HEK293 (cell line): ENCODE results near the gene YIF1B.

Experiments
- CTCF ChIA-PET: fragments of 350-600 bp; formaldehyde crosslinking; extraction: SDS; loops from one replicate; lab custom pipeline; 2021; ENCODE audit warnings: antibody characterized with exemption; lab: Yijun Ruan, JAX
- POLR2A ChIA-PET: fragments of 300-600 bp; formaldehyde crosslinking; extraction: SDS; loops from one replicate; lab custom pipeline; 2020; ENCODE audit warnings: antibody characterized with exemption, inconsistent platforms; lab: Yijun Ruan, JAX
- H3K27ac ChIP-seq: fragments of 200-500 bp; sonication (Bioruptor generic); 2 replicates; pipeline ENCODE4 v1.5.1; 2014; ENCODE audit warnings: low read depth, low read length, control low read depth, inconsistent platforms; ENCODE audit errors: extremely low read depth
- H3K36me3 ChIP-seq, 2 experiments: fragments of 200-500 bp in 1 of 2; sonication (Bioruptor generic) in 1 of 2; 1 replicate in 1 of 2; 2 replicates in 1 of 2; pipeline ENCODE4 v1.5.1; 2014 to 2017; ENCODE audit warnings: inconsistent platforms in 2 of 2, low read length in 2 of 2; ENCODE audit not compliant: control insufficient read depth in 2 of 2, insufficient read depth in 1 of 2
- H3K4me1 ChIP-seq: fragments of 200-500 bp; sonication (Bioruptor generic); 2 replicates; pipeline ENCODE4 v1.5.1; 2014; ENCODE audit warnings: mild to moderate bottlenecking, low read length, inconsistent platforms; ENCODE audit not compliant: control insufficient read depth, insufficient read depth
- H3K4me3 ChIP-seq: 2 replicates; pipeline ENCODE4 v1.5.1; 2011; ENCODE audit warnings: low read depth, mild to moderate bottlenecking, control low read depth, low read length, moderate library complexity
- H3K9me3 ChIP-seq: fragments of 200-500 bp; sonication (Bioruptor generic); 2 replicates; pipeline ENCODE4 v1.5.1; 2014; ENCODE audit warnings: low read depth, low read length, inconsistent platforms; ENCODE audit not compliant: control insufficient read depth, insufficient read depth
- AEBP2 ChIP-seq: fragments of 450-650 bp; formaldehyde crosslinking; IDR thresholded peaks from 2 replicates; pipeline ENCODE4 v1.5.1; 2016; ENCODE audit warnings: missing biosample characterization, missing genetic modification characterization, borderline replicate concordance
- EGR2 ChIP-seq: fragments of 450-650 bp; formaldehyde crosslinking; IDR thresholded peaks from 2 replicates; pipeline ENCODE4 v1.5.1; 2016; ENCODE audit warnings: low read depth, missing biosample characterization, missing genetic modification characterization
- GLI2 ChIP-seq: fragments of 450-650 bp; formaldehyde crosslinking; IDR thresholded peaks from 2 replicates; pipeline ENCODE4; 2017; ENCODE audit warnings: missing biosample characterization, missing genetic modification characterization, low read depth, borderline replicate concordance
- MEIS1 ChIP-seq: sonication (generic); formaldehyde crosslinking; IDR thresholded peaks from 2 replicates; pipeline ENCODE4 v1.8.1; 2022; ENCODE audit warnings: missing genetic modification reagents, mild to moderate bottlenecking, borderline replicate concordance
- PRDM1 ChIP-seq: fragments of 450-650 bp; formaldehyde crosslinking; IDR thresholded peaks from 2 replicates; pipeline ENCODE4; 2016; ENCODE audit warnings: missing biosample characterization, missing genetic modification characterization
- PRDM10 ChIP-seq: fragments of 450-650 bp; formaldehyde crosslinking; IDR thresholded peaks from 2 replicates; pipeline ENCODE4 v1.5.1; 2016; ENCODE audit warnings: missing biosample characterization, missing genetic modification characterization
- SCRT2 ChIP-seq: fragments of 450-650 bp; formaldehyde crosslinking; IDR thresholded peaks from 2 replicates; pipeline ENCODE4 v1.5.1; 2016; ENCODE audit warnings: missing biosample characterization, missing genetic modification characterization
- ZBTB17 ChIP-seq: fragments of 450-650 bp; formaldehyde crosslinking; IDR thresholded peaks from 2 replicates; pipeline ENCODE4 v1.5.1; 2016; ENCODE audit warnings: missing biosample characterization, missing genetic modification characterization
- ZBTB21 ChIP-seq: fragments of 450-650 bp; formaldehyde crosslinking; IDR thresholded peaks from 2 replicates; pipeline ENCODE4 v1.5.1; 2017; ENCODE audit warnings: missing biosample characterization, missing genetic modification characterization
- ZBTB7A ChIP-seq: fragments of 450-650 bp; formaldehyde crosslinking; IDR thresholded peaks from 2 replicates; pipeline ENCODE4 v1.5.1; 2016; ENCODE audit warnings: low read depth, missing biosample characterization, missing genetic modification characterization
- ZFHX2 ChIP-seq: fragments of 450-650 bp; formaldehyde crosslinking; conservative IDR thresholded peaks from 2 replicates; pipeline ENCODE4 v1.5.1; 2016; ENCODE audit warnings: missing biosample characterization, missing genetic modification characterization
- ZFP37 ChIP-seq: fragments of 450-650 bp; formaldehyde crosslinking; IDR thresholded peaks from 2 replicates; pipeline ENCODE4 v1.5.1; 2016; ENCODE audit warnings: missing biosample characterization, missing genetic modification characterization
- ZFP69B ChIP-seq: fragments of 450-650 bp; formaldehyde crosslinking; IDR thresholded peaks from 2 replicates; pipeline ENCODE4 v1.5.1; 2016; ENCODE audit warnings: missing biosample characterization, missing genetic modification characterization
- ZNF121 ChIP-seq: fragments of 450-650 bp; formaldehyde crosslinking; IDR thresholded peaks from 2 replicates; pipeline ENCODE4 v1.5.1; 2016; ENCODE audit warnings: missing biosample characterization, missing genetic modification characterization
- ZNF132 ChIP-seq: fragments of 450-650 bp; formaldehyde crosslinking; IDR thresholded peaks from 2 replicates; pipeline ENCODE4 v1.5.1; 2017; ENCODE audit warnings: missing biosample characterization, missing genetic modification characterization, borderline replicate concordance
- ZNF16 ChIP-seq: fragments of 450-650 bp; formaldehyde crosslinking; IDR thresholded peaks from 2 replicates; pipeline ENCODE4 v1.5.1; 2016; ENCODE audit warnings: low read depth, missing biosample characterization, missing genetic modification characterization
- ZNF223 ChIP-seq: fragments of 450-650 bp; formaldehyde crosslinking; IDR thresholded peaks from 2 replicates; pipeline ENCODE4 v1.5.1; 2016; ENCODE audit warnings: missing biosample characterization, missing genetic modification characterization
- ZNF274 ChIP-seq, 2 experiments: fragments of 200-500 bp in 1 of 2; fragments of 450-650 bp in 1 of 2; sonication (Bioruptor generic) in 1 of 2; formaldehyde crosslinking in 1 of 2; IDR thresholded peaks; 2 replicates each; pipeline versions ENCODE4 v1.5.1 to v1.6.1; 2014 to 2016; ENCODE audit warnings: borderline replicate concordance in 1 of 2, inconsistent platforms in 1 of 2, low read length in 1 of 2, missing biosample characterization in 1 of 2, missing genetic modification characterization in 1 of 2
- ZNF433 ChIP-seq: fragments of 450-650 bp; formaldehyde crosslinking; IDR thresholded peaks from 2 replicates; pipeline ENCODE4 v1.5.1; 2016; ENCODE audit warnings: missing biosample characterization, missing genetic modification characterization, low read depth
- ZNF501 ChIP-seq: fragments of 450-650 bp; formaldehyde crosslinking; IDR thresholded peaks from 2 replicates; pipeline ENCODE4 v1.5.1; 2016; ENCODE audit warnings: missing biosample characterization, missing genetic modification characterization
- ZNF600 ChIP-seq: fragments of 450-650 bp; formaldehyde crosslinking; IDR thresholded peaks from 2 replicates; pipeline ENCODE4 v1.5.1; 2016; ENCODE audit warnings: missing biosample characterization, missing genetic modification characterization
- ZNF645 ChIP-seq: fragments of 450-650 bp; formaldehyde crosslinking; IDR thresholded peaks from 2 replicates; pipeline ENCODE4; 2016; ENCODE audit warnings: missing biosample characterization, missing genetic modification characterization
- ZNF792 ChIP-seq: fragments of 450-650 bp; formaldehyde crosslinking; IDR thresholded peaks from 2 replicates; pipeline ENCODE4 v1.5.1; 2016; ENCODE audit warnings: missing biosample characterization, missing genetic modification characterization
- ZNF843 ChIP-seq: fragments of 450-650 bp; formaldehyde crosslinking; IDR thresholded peaks from 2 replicates; pipeline ENCODE4 v1.5.1; 2016; ENCODE audit warnings: missing biosample characterization, missing genetic modification characterization
- ZSCAN16 ChIP-seq: fragments of 450-650 bp; formaldehyde crosslinking; IDR thresholded peaks from 2 replicates; pipeline ENCODE4 v1.5.1; 2016; ENCODE audit warnings: missing biosample characterization, missing genetic modification characterization

The YIF1B gene

GRCh38 chr19:38346837-38347236 lies 31.1 kb upstream of the YIF1B start:
- Histone ChIP-seq H3K36me3 (peaks cover 0 to 8% of the 10 kb centered on the region in 2 experiments; a peak in 1 of 3 replicates), H3K9me3 (no peaks in the 10 kb centered on the region), H3K4me3 (no peak overlapping the region), H3K27ac (no peak overlapping the region), H3K4me1 (no peaks in the 10 kb centered on the region)
- CTCF ChIA-PET, result interaction anchor here (0.6 to 2.1 kb wide), 5 partner anchors 12 to 999 kb away, joined by 3 to 8 read pairs (median 6); partner anchors contain the start of genes CATSPERG, FAM98C and PSMD8
- TF ChIP-seq ZFP69B, result no peak
- TF ChIP-seq ZFHX2, result 0 out of 2 replicates have a peak, but pooled peaks have one; percentile 22
- no peak for TF ChIP-seq ZBTB21 (tag by site-specific recombination)
- no peak for TF ChIP-seq AEBP2
- TF ChIP-seq ZFP37 (tag by site-specific recombination), result no peak
- peak; percentile 93 for TF ChIP-seq ZNF121 (tag by site-specific recombination)
- POLR2A ChIA-PET, result interaction anchor here (0.6 to 1.6 kb wide), 4 partner anchors 11 to 482 kb away, joined by 3 to 5 read pairs (median 4); partner anchors contain the start of gene PSMD8

GRCh38 chr19:38340927-38341326 lies 25.2 kb upstream of the YIF1B start:
- CTCF ChIA-PET, result interaction anchor here (0.6 kb wide), 1 partner anchor 198 kb away, joined by 4 read pairs; no protein-coding TSS in a partner anchor
- peaks cover 0 to 11% of the 10 kb centered on the region in 2 experiments; a peak in 1 of 3 replicates for H3K36me3 ChIP-seq
- no peaks in the 10 kb centered on the region for H3K9me3 ChIP-seq
- peaks cover 14% of the 10 kb centered on the region for H3K4me1 ChIP-seq
- POLR2A ChIA-PET, result no interaction called here
- H3K27ac ChIP-seq, result no peak overlapping the region
- H3K4me3 ChIP-seq, result no peak overlapping the region
- TF ChIP-seq ZNF223 (tag by site-specific recombination), result no peak
- no peak for TF ChIP-seq ZNF274 (IDR thresholded peaks at IDR 0.05; ENCODE audit: low read length)
- no peak for TF ChIP-seq ZNF274 (tag by site-specific recombination; IDR thresholded peaks at IDR 0.05; ENCODE audit: borderline replicate concordance)
- TF ChIP-seq ZNF16 (tag by site-specific recombination), result no peak
- no peak for TF ChIP-seq PRDM10
- peak; percentile 31; the same call in 1 of the 2 replicates for TF ChIP-seq PRDM1 (tag by site-specific recombination)
- no peak for TF ChIP-seq ZSCAN16
- peak; percentile 57 for TF ChIP-seq ZNF600 (tag by site-specific recombination)
- TF ChIP-seq MEIS1 (CRISPR knock-in tag), result no peak
- TF ChIP-seq ZBTB7A, result no peak
- TF ChIP-seq SCRT2 (tag by site-specific recombination), result no peak
- TF ChIP-seq ZNF843 (tag by site-specific recombination), result no peak
- TF ChIP-seq GLI2 (tag by site-specific recombination), result no peak
- no peak for TF ChIP-seq ZNF501 (tag by site-specific recombination)
- TF ChIP-seq EGR2, result 0 out of 2 replicates have a peak, but pooled peaks have one; percentile 35
- TF ChIP-seq ZNF792 (tag by site-specific recombination), result no peak
- TF ChIP-seq ZFHX2, result peak; percentile 54
- TF ChIP-seq ZNF433, result no peak
- TF ChIP-seq ZBTB17 (tag by site-specific recombination), result no peak
- no peak for TF ChIP-seq ZNF645 (tag by site-specific recombination)
- no peak for TF ChIP-seq ZNF132
